C4-2B (cell line): ENCODE results near the gene KAZN.
A peak's percentile ranks its signal among the peaks of the same experiment; 100 is the strongest.

Experiments
- H3K27ac ChIP-seq: fragments of 450-650 bp; 2 replicates; pipeline ENCODE4 v1.5.1; 2017
- CTCF ChIP-seq: fragments of 450-650 bp; conservative IDR thresholded peaks from 2 replicates; pipeline ENCODE4 v1.5.1; 2017; ENCODE audit warnings: mild to moderate bottlenecking
- ZFX ChIP-seq: fragments of 450-650 bp; IDR thresholded peaks from 2 replicates; pipeline ENCODE4 v1.6.1; 2017

The KAZN gene

DNA sequence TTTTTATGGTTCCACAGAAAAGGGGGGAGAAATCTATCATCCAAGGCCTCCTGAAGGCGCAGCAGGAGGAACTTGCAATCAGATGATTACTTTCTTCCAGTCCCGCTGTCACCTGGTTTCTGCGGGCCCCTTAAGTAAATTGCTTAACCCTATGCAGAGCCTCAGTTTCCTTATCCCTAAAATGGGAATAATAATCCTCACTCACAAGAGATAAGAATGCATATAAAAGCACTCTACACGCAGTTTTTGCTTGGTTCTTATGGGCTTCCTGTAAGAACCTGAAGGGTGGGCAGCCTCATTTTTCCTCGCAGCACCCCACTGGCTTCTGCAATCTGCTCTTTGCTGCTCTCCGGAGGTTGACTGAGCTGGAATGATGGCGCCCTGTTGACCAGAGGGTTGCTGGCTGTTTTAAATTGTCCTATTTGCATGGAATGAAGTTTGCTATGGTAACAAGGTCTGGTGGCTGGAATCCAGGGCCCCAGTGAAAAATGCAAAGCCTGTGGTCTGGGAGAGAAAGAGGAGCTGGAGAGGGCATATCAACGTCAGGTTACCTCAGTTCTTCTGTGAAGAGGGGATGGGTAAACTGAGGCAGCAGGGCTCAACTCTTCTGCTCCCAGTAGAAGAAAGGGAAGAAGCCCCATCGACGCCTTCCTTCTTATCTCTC lies 1.0 kb upstream of the KAZN start:
- no peak for TF ChIP-seq CTCF
- TF ChIP-seq ZFX = no peak
- H3K27ac ChIP-seq = no peak overlapping the region

- no peak overlapping the region; the same call in 1 of the 2 replicates for H3K27ac ChIP-seq
- no peak for TF ChIP-seq ZFX
- TF ChIP-seq CTCF = no peak
These were observed 433 bp upstream of the KAZN start for GRCh38 chr1:14598007-14598497.

DNA sequence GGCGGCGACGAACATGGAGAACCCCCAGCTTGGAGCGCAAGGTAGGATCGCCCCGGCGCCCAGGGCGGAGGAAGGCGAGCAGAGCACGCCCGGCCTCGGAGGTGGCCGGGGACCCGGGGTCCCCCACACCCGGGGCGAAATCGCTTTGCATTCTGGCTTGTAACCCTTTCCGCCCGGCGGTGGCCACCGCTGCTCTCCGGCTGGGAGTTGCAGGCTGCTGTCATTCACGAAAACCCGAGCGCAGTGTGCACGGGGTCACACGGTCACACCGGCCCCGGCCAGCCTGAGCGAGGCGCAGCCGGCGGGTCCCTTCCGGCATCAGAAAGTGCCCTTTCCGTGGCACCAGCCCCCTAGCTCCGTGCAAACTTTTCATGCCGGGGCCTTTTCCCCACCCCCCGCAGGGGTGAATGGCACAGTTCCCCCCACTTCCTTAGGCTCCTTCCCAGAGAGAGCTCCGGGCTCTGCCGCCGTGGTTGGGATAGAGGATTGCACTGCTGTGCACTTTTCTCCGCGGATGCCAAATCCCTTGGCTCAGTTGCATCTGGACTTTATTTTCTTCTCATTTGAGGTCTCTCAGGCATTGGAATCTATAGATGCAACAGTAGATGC lies 802 bp downstream of the KAZN start:
- no peak for TF ChIP-seq ZFX
- TF ChIP-seq CTCF = peak; percentile 19; the same call in 1 of the 2 replicates
- no peak overlapping the region for H3K27ac ChIP-seq

DNA sequence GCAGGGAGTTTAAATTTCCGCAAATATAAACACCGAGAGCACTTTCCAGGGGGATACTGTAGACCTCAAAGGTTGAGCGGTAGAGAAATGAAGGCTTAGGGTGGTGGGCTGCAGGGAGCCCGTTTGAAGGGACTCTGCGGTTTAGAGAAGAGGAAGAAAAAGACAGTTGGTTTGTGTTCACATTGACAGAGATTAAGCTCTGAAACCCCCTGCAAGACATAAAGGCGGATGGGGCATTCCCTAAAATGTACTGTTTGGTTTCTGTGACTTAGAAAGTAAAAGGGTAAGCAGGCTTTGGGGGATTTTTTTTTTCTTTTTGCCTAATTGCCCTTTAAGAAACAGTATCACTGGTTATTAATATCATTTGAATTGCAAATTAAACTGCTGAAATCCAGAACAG lies 1.3 kb downstream of the KAZN start:
- TF ChIP-seq CTCF (no peak), ZFX (no peak)
- H3K27ac ChIP-seq = no peak overlapping the region

DNA sequence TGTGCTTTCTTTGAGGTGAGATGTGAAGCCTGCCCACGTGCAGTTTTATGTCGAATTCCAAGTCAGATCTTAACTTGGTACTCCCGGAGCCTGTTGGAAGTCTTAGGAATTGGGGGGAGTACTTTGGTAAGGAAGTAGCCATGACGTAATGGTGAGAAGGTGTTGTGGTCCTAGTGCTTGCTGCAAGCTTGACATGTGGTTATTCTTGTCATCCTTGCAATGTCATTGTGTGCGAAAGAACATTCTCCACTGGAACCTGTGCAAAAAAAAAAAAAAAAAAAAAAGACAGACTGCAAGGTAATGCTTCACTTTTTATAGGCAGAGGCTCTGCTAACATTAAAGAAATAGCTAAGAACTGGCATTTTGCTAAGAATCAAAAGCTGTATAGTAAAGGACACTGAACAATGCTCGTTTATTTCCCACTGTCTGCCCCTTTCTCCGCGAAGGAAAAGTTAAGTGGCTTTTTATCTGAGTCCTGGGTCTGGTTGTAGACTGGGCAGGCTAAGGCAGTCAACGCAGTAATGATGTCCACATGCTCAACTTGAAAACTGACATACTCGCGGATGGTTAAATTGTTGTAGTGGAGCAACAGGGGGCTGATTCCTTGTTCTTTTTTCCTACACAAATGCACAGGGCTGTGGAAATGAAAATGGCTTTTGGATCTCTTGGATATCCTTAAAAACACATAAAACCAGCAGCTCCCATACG lies 2.1 kb downstream of the KAZN start:
- TF ChIP-seq CTCF (no peak), ZFX (no peak)

GRCh38 chr1:14602136-14602535 lies 3.7 kb downstream of the KAZN start:
- TF ChIP-seq ZFX (no peak), CTCF (no peak)

More for the DNA sequence above, 2.1 kb downstream of the KAZN start:
- no peak overlapping the region for H3K27ac ChIP-seq

DNA sequence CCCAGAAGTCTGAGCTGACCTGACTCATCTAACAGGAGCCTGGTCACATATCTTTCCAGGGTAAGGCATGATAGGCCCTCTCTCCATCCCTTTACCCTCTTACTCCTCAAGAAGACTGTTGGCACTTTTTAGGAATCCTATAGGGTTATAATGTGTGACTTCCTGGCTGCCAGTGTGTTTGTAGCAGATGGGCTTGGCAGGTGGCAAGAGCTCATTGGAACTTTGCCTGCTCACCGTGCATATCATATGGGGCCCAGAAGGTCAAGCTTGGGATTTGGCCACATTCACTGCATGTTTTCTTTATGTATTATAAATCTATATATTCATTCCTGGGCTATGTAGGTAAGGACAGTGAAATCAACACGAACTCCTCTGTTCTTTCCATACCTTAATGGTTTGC lies 5.2 kb downstream of the KAZN start:
- no peak overlapping the region for H3K27ac ChIP-seq
- TF ChIP-seq ZFX (no peak), CTCF (no peak)

More at GRCh38 chr1:14602136-14602535, 3.7 kb downstream of the KAZN start:
- no peak overlapping the region for H3K27ac ChIP-seq
